HG03025 (cell line): Measurements from ENCODE around the gene ETS2.

ENCODE experiments used
- ATAC-seq: cut with Tn5 transposase; IDR thresholded peaks from one replicate; pipeline ENCODE4 v1.9.1; 2021; ENCODE audit warnings: mild to moderate bottlenecking, moderate library complexity; ENCODE audit not compliant: unreplicated experiment, low FRiP score

The ETS2 gene

GRCh38 chr21:38857152-38857825 lies 51.6 kb downstream of the ETS2 start:
- ATAC-seq, result no peak

- ATAC-seq, result no peak
Observed at GRCh38 chr21:38858026-38858811, 52.5 kb downstream of the ETS2 start.

- ATAC-seq, result no peak
Observed at GRCh38 chr21:38858812-38859205, 53.1 kb downstream of the ETS2 start.

GRCh38 chr21:38859852-38860251 lies 54.1 kb downstream of the ETS2 start:
- no peak for ATAC-seq

GRCh38 chr21:38861056-38861455 lies 55.3 kb downstream of the ETS2 start:
- no peak for ATAC-seq

- ATAC-seq, result peak; percentile 47
Observed at GRCh38 chr21:38861989-38862683, 56.4 kb downstream of the ETS2 start.

- ATAC-seq, result no peak
Observed at GRCh38 chr21:38863291-38863690, 57.6 kb downstream of the ETS2 start.

- ATAC-seq, result no peak
Observed at GRCh38 chr21:38863843-38864363, 58.2 kb downstream of the ETS2 start.

GRCh38 chr21:38864964-38865363 lies 59.2 kb downstream of the ETS2 start:
- no peak for ATAC-seq

GRCh38 chr21:38869196-38869595 lies 63.5 kb downstream of the ETS2 start:
- no peak for ATAC-seq

- ATAC-seq, result no peak
Observed at GRCh38 chr21:38869946-38870345, 64.2 kb downstream of the ETS2 start.
